ENCODE data around the gene SLC35A4.
"Not testable (repeated sequence)": the region's sequence is repeated elsewhere in the genome, so short reads cannot be mapped to it uniquely, and the experiment has no call there.

The SLC35A4 gene

DNA sequence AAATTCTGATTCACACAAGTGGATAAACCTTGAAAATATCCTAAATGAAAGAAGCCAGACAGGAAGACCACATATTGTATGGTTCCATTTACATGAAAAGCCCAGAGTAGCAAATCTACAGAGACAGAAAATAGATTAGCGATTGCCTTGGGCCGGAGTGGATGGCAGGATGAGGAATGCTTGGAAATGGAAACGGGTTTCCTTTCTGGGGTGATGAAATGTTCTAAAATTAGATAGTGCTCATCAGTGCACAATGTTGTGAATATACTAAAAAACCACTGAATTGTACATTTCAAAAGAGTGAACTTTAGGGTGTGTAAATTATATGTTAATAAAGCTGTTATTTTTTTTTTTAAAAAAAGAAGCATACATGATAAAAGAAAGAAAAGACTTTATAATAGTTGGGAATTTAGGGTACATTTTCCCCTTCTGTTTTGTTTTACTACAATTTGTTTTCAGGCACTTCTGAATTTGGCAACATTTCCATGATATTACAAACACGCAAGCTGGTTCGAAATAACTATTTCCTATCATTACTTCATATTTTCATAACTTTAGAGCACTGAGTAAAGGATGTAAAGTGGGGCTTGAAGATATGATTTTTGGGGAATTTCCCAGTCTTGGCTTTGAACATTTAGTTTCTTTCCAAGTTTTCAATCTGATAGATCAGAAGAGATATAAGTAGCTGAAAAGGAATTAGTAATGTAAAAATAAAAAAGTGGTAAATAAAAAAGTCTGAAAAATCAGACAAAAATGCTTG, 23.9 kb downstream of the SLC35A4 start:
- H3K4me3 ChIP-seq (ENCODE audit: low read depth, low read length): no peak overlapping the region

DNA sequence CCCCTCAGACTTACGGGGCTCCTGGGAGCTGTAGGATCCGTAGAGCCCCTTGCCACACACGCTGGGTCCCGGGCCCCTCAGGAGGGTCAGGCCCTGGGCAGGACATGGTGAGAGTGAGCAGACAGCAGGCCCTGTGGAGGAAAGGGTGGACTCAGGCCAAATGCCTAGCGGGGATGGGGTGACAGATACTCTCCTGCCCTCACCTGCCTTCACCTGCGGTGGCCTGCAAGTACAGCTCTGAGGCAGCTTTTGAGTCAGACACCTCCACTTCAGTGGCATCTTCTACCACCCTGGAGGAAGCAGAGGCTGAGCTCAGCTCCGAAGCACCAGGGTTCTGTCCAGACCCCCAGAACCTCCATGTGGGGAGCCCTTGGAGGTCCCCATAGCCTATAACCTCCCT, 26.2 kb downstream of the SLC35A4 start:
- no peak overlapping the region for H3K4me3 ChIP-seq (ENCODE audit: low read depth, low read length)

- no peak overlapping the region for H3K4me3 ChIP-seq (ENCODE audit: low read depth, low read length)
These were observed 27.2 kb downstream of the SLC35A4 start for GRCh38 chr5:140591747-140592372.

DNA sequence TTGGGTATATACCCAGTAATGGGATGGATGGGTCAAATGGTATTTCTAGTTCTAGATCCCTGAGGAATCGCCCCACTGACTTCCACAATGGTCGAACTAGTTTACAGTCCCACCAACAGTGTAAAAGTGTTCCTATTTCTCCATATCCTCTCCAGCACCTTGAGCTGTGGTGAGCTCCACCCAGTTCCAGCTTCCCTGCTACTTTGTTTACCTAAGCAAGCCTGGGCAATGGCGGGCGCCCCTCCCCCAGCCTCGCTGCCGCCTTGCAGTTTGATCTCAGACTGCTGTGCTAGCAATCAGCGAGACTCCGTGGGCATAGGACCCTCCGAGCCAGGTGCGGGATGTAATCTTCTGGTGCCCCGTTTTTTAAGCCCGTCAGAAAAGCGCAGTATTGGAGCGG, 28.4 kb downstream of the SLC35A4 start:
- H3K4me3 ChIP-seq (ENCODE audit: low read depth, low read length): not testable (repeated sequence)

- no peak overlapping the region for H3K4me3 ChIP-seq (ENCODE audit: low read depth, low read length)
These were observed 29.5 kb downstream of the SLC35A4 start for GRCh38 chr5:140594169-140594568.

DNA sequence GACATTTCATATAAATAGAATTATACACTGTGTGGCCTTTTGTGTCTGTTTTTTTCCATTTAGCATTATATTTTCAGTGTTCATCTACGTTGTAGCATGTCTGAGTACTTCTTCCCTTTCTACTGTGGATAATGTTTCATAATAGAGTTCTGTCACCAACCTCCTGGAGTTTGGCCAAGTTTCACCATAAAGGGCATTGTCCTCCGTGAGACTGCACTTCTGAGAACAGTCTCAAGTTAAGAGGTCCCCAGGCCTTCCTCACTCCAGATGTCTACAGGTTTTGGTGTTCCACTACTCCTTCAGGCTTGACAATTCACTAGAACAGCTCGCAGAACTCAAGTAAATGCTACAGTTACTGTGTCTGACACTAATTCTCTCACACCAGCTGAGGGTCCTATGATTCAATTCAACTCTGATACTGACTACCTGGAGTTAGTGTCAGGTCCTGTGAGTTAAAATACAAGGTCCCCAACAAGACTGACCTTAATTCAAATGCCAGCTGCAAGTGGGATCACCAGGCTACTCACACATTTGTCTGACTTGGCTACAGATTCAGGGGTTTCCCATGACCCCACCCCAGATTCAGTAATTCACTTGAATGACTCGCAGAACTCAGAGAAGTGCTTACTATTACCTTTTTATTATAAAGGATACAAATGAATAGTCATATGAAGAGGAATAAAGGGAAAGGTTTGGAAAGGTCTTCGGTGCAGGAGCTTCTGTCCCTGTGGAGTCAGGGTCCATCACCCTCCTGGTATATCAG, 31.1 kb downstream of the SLC35A4 start:
- no peak overlapping the region for H3K4me3 ChIP-seq (ENCODE audit: low read depth, low read length)

DNA sequence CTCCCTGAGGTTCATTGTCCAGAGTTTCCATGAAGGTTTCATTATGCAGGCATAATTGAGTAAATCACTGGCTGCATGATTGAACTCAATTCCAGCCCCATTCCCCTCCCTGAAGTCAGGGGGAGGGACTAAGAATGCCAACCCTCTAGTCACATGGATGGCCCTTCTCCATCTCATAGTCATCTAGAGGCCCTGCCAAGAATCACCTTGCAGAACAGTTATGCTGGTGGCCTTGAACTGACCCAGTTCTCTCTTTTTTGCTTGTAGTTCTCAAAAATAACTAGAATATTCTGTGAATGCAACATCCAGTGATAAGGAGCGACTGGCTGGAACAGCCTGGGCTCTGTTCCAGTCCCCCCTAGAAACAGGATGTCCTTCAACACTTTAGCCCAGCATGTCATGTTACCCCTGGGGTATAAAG, 31.7 kb downstream of the SLC35A4 start:
- H3K4me3 ChIP-seq (ENCODE audit: low read depth, low read length): no peak overlapping the region

DNA sequence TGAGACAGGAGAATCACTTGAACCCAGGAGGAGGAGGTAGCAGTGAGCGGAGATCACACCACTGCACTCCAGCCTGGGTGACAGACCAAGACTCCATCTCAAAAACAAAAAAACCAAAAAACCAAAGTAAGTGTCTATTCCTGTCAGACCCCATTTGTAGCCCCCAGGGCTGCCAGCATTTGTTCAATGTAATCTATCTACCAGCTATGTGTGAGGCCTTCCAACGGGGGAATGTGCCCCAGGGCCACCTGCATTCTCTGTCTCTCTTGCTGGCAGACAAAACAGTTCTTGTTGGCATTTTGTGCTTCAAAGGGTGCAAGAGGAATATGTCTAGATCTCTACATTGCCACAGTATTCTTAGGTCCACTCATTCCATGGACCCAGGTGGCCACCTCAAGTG, 34.2 kb downstream of the SLC35A4 start:
- H3K4me3 ChIP-seq (ENCODE audit: low read depth, low read length): no peak overlapping the region

DNA sequence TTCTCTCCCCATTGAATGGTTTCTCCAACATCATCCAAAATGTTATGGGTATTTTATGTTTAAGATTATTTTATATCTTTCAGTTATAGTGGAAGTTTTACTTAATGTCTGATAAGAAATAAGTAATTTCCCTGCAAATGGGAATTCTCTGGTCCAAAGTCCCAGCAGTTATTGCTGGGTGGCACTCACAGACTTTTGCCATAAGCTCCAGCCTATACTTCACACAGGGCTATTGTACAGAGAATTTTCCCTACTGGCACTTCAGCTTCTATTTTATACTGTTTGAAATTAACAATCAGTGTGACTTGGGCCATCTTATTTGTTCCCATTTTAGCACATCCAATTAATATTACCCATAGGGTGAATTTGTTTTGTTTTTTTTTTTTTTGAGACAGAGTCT, 35.5 kb downstream of the SLC35A4 start:
- no peak overlapping the region for H3K4me3 ChIP-seq (ENCODE audit: low read depth, low read length)

- H3K4me3 ChIP-seq (ENCODE audit: low read depth, low read length): no peak overlapping the region
These were observed 37.5 kb downstream of the SLC35A4 start for GRCh38 chr5:140602147-140602546.

DNA sequence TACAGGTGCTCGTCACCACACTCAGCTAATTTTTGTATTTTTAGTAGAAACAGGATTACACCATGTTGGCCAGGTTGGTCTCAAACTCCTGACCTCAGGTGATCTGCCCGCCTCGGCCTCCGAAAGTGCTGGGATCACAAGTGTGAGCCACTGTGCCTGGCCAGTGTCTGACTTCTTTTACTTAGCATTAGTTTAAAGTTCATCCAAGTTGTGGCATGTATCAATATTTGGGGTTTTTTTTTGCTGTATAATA, 38.7 kb downstream of the SLC35A4 start:
- H3K4me3 ChIP-seq (ENCODE audit: low read depth, low read length): not testable (repeated sequence)

- no peak overlapping the region for H3K4me3 ChIP-seq (ENCODE audit: low read depth, low read length)
These were observed 39.1 kb downstream of the SLC35A4 start for GRCh38 chr5:140603734-140604133.

DNA sequence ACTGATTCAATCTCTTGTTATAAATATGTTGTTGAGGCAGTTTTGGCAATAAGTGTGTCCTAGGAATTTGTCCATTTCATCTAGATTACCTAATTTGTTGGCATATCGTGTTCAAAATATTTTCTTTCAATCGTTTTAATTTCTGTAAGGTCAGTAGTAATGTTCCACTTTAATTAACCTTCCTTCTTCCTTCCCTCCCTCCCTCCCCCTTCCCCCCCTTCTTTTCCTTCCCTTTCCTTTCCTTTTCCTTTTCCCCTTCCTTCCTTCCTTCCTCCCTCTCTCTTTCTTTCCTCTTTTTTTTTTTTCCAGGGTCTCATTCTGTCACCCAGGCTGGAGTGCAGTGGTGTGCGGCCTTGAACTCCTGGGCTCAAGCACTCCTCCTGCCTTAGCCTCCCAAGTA, 41.3 kb downstream of the SLC35A4 start:
- H3K4me3 ChIP-seq (ENCODE audit: low read depth, low read length): no peak overlapping the region

GRCh38 chr5:140607031-140607430, 42.4 kb downstream of the SLC35A4 start:
- no peak overlapping the region for H3K4me3 ChIP-seq (ENCODE audit: low read depth, low read length)

DNA sequence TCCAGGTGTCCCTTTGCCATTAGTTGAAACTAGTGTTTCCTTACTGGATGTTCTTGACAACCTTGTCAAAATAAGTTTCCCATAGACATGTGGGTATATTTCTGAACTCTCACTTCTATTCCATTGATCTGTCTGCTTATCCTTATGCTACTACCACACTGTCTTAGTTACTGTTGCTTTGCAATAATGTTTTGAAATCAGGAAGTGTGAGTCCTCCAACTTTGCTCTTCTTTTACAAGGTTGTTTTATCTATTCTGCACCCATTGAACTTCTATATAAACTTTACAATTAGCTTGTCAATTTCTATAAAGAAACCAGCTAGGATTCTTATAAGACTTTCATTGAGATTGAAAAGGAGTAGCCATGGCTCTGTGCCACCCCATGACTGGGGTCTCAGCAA, 44.1 kb downstream of the SLC35A4 start:
- H3K4me3 ChIP-seq (ENCODE audit: low read depth, low read length): no peak overlapping the region

GRCh38 chr5:140609126-140609525, 44.5 kb downstream of the SLC35A4 start:
- no peak overlapping the region for H3K4me3 ChIP-seq (ENCODE audit: low read depth, low read length)

DNA sequence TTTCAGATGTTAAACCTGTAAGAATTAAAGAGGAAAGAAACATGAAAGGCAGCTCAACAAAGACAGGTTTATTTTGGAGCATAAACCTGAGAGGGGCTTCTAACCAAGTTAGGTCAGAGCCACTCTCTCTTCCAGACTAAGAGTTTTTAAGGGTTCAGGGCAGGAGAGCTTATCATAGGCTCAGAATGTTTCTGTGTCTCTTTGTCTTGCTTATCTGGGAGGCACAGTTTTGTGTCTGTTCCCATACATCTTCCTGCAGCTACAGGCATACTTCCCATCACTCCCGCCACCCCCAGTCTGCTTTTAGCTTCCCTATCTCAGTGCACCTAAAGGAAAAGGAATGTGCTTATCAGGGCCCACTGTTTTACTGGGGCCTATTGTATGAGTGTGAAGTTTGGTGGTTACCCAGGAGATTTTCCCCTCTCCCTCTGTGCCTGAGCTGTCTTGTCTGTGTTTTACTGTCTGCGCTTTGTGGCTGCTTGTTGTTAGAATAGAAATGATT, 46.4 kb downstream of the SLC35A4 start:
- H3K4me3 ChIP-seq (ENCODE audit: low read depth, low read length): no peak overlapping the region

Data from iPS-11a (cell line).